GM21423 (cell line): ENCODE results near the gene KCNF1.

Experiments
- ATAC-seq: cut with Tn5 transposase; IDR thresholded peaks from one replicate; pipeline ENCODE4 v1.9.1; 2021; ENCODE audit warnings: mild to moderate bottlenecking, moderate library complexity; ENCODE audit not compliant: unreplicated experiment

Gene KCNF1

DNA sequence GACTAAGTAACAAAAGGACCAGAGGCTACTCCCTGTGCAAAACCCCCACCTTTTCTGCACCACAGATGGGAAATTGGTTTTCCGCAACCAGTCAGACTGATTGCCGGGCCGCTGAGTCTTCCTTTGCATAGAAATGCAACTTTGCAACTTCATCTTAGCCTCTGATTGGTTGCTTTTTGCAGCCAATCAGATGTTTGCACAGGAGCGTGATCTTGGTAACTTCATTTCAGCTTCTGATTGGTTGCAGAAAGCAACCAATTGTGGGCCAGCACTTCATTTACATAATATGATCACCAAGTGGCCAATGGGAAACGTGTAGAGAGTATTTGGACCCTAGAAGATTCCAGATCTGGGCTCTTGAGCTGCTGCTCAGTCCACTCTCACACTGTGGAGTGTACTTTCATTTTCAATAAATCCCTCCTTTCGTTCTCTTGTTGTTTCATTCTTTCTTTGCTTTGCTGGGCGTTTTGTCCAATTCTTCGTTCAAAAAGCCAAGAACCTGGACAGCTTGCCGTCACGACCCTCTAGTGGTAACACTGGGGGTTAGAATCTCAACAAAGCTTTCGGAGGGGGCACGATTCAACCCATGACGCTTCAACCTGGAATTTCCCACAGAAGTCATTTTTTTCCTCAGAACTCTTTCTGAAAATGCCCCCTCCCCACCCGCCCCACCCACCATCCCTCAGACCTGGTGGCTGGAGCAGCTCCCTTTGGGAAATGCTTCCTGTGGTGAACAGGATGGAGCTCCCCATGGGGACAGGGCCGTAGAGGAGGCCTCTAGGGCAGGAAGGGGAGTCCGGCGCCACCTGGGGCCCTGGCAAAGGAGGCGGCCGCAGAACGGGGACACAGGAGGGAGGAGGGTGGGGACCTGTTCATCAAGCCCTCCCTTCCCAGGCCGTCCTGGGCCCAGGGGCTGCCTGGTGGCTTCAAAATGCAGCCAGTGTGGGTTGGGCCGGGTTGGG is 31.8 kb upstream of the KCNF1 start:
- no peak for ATAC-seq

DNA sequence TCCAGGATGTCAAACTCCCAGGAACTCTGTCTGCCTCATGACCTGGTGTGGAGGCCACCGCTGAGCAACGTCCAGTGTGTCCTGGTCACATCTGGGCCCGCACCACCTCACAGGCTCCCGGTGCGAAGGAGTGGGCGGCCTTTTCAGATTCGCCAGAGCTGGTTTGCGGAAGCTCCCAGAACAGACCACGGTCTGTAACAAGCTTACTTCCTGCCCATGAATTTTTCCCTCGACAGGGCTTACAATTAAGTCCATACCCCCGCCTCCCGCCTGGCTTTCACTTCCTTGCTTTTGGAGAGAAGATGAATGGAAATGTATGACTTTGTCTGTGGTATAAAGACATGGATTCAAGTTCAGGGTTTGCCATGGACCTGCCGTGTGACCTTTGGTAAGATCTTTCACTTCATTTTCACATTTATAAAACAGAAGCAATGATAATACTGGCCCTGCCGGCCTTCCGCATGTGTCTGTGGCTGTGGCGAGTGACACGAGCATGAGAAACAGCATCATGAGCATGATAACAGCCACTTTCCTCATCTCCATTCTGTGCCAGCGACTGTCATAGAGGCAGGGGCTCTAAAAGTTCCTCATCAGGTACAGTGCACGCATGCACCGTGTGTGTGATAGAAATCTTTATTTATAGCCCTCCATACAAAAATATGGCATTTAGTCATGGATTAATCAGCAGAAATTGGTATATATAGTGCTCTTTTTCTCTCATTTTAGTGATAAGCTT is 31.0 kb upstream of the KCNF1 start:
- no peak for ATAC-seq

DNA sequence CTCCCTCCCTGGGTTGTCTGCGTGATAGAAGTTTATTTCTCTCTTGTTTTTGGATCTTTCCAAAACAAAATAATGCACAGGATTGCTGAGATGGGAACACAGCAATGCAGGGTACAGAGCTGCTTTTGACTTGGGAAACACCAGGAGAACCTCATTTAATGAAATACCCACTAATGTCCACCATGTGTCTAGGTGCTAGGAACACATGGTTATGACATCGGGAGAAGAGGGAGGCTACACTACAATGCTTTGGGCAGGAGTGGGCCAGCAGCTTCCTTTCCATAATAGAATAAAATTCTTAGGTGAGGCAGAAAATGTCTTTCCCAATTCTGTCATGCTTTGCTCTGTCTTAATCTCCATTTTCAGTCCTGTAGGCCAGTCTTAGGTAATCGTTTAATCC is 29.2 kb upstream of the KCNF1 start:
- ATAC-seq = no peak

GRCh38 chr2:10883066-10883465 is 28.7 kb upstream of the KCNF1 start:
- ATAC-seq = no peak

DNA sequence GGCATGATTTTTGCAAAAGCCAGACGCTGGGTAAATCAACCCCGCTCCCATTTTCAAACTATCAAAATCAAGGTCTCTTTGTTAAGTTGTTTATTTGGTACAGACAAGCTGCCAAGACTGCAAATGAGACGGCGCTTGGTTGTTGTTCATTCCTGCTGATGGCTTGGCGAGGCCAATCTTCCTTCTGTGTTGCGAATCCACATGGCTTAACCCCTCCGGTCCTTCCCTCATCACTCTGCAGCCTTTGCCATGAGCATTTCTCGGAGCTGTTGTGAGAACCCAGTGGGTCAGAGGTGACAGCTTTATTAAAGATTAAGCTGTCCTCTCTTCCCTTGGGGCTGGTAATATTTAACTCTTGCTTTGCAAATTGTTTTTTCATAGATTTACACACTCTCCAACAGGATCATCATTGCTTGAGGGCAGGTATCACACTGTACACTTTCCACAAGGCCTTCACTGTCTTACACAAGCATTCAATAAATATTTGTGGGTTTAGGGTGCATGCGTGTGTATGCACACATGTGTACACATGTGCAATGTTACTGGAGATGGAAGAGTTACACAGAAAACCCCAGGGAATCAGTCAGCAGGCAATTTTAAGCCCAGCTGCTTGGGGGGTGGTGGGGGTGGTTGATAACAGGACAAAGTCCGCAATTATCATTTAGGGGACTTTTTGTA is 27.8 kb upstream of the KCNF1 start:
- no peak for ATAC-seq

DNA sequence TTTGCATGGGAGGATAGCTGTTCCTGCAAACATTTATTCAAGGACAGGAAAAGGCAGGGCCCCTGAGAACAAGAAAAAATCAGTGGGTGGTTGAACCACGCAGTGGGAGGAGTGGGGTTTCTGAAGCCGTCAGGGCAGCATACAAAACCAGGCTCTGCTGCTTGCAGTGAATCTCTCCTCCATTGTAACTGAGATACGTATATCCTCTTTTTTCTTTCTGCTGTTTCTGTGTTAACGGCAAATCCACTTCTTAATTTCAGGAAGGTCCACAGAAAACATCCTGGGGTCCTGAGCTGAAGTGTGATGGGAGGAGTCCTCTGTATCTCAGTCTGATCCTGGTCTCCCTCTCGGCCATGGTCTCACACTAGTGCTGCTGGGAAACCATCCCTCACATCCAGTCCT is 27.2 kb upstream of the KCNF1 start:
- ATAC-seq = no peak

- ATAC-seq = no peak
These were observed 26.5 kb upstream of the KCNF1 start for GRCh38 chr2:10885094-10885860.

DNA sequence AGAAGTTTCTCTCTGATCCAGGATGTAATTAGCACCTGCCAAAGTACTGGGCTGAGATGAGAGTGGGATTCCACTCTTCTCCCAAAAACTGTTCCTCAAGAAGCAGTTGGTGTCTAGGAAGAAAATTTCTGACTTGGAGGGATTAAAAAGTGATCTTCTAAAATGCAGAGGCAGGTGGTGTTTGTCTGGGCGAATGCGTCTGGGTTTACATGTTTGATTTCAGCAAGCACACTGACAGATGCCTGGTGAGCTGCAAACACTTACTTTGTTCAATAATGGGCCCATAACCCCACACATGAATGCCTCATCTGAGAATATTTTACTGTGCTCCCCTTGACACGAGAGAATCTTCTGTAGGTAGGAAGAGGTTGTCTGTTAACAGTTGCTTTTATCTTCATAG is 24.3 kb upstream of the KCNF1 start:
- no peak for ATAC-seq

DNA sequence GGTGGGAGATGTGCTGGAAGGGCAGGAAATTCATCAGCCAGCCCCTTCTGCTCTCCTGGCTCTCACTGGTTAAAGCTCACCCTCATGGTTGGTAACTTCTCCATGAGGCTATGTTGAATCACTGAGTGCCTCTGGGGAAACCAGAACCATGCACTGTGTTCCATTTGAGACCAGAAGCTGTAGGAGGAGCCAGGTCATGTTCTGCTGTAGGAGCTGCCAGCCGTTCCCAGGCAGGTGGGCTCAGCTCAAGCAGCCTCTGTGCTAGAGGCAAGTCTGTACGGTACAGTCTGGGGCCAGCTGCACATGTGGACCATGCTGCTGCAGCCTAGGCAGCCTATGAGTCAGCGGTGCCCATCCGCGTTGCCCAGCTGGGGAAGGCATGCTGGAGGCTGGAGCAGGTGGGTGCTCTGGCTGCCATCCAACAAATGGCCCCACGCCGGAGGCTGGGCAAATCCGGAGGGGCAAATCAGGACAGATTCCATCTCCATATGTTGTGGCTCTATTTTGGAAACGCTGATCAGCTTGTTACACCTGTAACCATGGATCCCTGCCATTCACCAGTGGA is 22.0 kb upstream of the KCNF1 start:
- no peak for ATAC-seq

DNA sequence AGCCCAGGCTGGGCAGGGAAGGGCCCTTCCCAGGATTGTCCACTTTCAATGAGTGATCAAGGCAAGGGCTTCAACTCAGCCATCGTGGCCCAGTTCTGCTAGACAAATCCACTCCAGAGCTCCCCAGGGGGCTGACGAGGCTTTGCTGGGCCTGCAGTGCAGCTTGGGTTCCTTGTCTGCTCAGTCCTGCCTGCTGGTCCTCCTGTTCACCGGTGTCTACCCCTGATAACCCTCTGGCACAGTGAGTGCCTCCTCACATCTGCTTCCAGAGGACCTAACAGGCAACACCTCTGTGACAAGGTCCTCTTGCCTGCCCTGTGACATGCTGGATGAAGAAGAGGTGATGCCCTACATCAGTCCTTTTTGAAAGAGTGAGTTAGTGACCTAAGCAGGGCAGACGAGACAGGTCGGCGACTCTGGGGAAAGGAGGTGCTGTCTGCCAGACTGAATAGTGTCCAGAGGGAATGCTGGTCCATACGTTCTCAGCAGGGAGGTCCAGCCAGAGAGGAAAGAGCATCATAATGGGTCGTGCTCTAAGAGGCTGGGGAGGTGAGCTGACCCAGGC is 20.9 kb upstream of the KCNF1 start:
- no peak for ATAC-seq

DNA sequence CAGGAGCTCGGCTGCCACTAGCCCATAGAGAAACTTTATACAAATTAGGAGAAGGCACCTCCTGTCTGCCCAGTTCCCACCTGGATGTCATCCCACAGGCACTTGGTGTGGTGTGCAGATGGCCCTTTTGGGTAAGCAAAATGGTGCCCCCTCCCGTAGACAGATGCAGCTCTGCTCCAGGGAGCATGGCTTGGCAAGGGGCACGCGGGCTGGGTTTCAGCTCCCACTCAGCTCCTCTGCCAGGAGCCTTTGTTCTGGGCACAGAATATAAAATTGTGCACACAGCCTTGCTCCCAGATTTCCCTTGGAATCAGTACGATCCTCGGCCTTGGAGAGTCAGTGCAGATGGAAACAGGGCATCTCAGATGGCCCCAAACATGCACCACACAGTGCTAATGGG is 20.3 kb upstream of the KCNF1 start:
- ATAC-seq = no peak

- no peak for ATAC-seq
These were observed 19.9 kb upstream of the KCNF1 start for GRCh38 chr2:10891848-10892247.

DNA sequence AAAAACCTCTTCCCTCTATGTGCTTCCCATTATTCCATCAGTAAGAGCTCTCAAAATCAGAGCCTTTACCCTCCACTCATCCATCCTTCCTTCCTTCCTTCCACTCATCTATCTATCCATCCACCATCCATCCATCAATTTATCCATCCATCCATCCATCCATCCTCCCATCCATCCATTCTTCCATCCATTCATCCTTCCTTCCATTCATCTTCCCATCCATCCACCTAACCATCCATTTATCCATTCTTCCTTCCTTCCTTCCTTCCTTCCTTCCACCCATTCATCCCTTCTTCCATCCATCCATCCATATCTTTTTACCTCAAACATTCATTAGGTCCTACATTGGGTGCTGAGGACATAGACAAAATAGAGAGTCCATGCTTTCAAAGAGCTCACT is 19.4 kb upstream of the KCNF1 start:
- no peak for ATAC-seq

- no peak for ATAC-seq
These were observed 18.9 kb upstream of the KCNF1 start for GRCh38 chr2:10892796-10893350.

GRCh38 chr2:10894264-10894935 is 17.3 kb upstream of the KCNF1 start:
- no peak for ATAC-seq

DNA sequence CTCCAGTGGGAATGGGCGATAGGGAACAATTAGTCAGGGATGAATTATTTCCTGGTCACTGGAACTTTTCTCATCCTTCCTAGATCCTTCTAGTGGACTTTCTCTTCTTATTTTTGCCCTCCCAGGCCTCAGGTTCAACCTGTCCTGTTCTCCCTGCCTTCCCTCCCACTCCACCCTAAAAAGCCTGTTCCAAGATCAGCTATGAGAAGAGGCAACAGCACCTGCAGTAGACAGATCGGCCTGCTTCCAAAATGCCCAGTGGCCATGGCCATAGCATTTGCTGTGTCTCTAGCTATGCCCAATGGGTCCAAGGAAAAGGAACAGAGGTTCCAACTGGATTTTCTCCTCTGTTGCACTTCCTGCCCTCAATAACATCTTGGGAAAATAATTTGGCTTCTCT is 16.5 kb upstream of the KCNF1 start:
- ATAC-seq = no peak

- no peak for ATAC-seq
These were observed 13.8 kb upstream of the KCNF1 start for GRCh38 chr2:10897956-10898355.

GRCh38 chr2:10900216-10901109 is 11.3 kb upstream of the KCNF1 start:
- ATAC-seq = no peak
